GM19043 (cell line): Measurements from ENCODE around the gene CYP27A1.

Experiments used
- ATAC-seq: cut with Tn5 transposase; IDR thresholded peaks from one replicate; pipeline ENCODE4 v1.9.1; 2021; ENCODE audit warnings: low read depth; ENCODE audit not compliant: unreplicated experiment

CYP27A1 gene

GRCh38 chr2:218781691-218782527 is at the start of gene CYP27A1:
Gene CYP27A1 (plus strand): TSS chr2:218782147. CDS start chr2:218782183, 36 bp downstream.
- no peak for ATAC-seq

- ATAC-seq, result no peak
These were observed 49.2 kb upstream of the CYP27A1 start for GRCh38 chr2:218732761-218733158.

GRCh38 chr2:218733171-218734021 is 48.6 kb upstream of the CYP27A1 start:
- no peak for ATAC-seq

DNA sequence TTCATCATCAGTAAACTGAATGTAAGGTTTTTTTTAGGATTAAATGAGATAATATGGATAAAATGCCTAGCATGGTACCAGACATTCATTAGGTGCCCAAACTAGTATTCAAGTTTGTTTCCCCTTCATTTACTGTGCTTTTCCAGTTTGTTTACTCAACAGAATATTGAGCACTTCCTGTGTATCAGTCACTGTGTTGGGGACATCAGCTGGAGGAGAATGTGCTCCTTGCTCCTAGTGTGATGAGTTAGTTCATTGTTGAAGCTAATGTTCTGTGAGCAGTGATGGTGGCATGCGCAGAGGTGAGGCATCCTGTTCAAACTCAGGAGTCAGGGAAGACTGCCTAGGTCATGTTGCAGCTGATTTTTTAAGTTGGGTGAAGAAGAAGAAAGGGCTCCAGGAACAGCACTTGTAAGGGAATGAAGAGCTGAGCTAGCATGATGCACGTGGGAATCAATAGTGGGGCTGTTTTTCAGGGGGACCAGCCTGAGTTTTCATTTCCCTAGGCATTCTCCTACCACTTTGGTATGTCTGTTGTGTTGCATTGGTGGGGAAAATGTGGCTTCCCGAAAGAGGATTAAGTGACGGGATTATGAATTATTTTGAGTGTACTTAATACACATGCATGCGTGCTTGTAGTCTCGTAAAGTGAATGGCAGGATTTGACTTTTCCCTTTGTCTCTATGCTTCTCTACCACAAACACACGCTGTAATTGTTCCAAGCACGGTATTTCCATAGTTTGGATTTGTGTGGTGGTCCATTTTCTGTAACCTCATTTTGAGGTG is 47.6 kb upstream of the CYP27A1 start:
- no peak for ATAC-seq

- no peak for ATAC-seq
These were observed 45.4 kb upstream of the CYP27A1 start for GRCh38 chr2:218736531-218736930.

DNA sequence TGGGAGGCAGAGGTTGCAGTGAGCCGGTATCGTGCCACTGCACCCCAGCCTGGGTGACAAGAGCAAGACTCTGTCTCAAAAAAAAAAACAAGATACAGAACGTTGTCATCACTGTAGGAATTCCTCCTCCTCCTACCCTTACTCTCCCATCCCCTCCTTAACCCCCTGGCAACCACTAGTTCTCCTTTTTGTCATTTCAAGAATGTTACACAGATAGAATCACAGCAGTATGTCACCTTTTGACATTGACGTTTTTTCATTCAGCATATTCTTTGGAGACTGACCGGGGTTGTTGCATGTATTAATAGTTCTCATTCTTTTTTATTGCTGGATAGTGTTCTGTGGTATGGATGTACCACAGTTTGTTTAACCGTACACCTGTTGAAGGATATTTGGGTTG is 38.9 kb upstream of the CYP27A1 start:
- ATAC-seq, result no peak

DNA sequence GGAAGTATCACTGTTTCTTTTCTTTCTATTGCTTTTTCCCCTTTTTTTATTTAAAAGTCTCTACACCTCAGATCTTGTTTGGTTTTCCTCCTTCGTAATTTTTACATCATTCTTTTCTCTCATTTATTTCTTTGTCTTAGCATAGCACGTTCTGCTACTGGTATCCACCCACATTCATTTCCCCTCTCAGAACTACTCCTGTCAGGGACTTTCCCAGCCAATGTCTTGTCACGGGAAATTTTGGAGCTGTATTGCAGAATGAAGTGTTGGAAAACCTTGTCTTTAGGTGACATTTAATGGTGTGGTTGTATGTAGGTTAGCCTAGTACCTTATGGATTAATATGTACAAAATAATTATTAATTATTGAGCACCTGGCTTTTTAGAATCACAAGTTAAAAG is 37.3 kb upstream of the CYP27A1 start:
- ATAC-seq, result no peak

DNA sequence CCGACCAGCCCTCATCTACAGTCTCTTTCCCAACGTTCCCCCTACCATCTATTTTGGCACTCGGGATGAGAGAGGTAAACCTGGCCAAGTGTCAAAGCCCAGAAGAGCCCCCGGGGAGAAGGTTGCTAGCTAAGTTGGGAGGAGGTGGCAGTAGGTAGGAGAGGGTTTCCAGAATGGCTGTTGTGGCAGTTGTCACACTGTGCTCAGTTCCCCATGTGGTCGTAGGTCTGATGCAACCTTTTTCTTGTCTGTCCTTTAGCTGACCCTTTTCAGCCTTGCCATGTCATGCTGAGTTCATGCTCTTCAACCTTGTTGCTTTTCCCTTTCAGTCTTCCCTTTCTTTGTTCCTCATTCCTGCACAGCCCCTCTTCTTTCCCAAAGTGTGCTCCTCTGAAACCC is 36.8 kb upstream of the CYP27A1 start:
- no peak for ATAC-seq

DNA sequence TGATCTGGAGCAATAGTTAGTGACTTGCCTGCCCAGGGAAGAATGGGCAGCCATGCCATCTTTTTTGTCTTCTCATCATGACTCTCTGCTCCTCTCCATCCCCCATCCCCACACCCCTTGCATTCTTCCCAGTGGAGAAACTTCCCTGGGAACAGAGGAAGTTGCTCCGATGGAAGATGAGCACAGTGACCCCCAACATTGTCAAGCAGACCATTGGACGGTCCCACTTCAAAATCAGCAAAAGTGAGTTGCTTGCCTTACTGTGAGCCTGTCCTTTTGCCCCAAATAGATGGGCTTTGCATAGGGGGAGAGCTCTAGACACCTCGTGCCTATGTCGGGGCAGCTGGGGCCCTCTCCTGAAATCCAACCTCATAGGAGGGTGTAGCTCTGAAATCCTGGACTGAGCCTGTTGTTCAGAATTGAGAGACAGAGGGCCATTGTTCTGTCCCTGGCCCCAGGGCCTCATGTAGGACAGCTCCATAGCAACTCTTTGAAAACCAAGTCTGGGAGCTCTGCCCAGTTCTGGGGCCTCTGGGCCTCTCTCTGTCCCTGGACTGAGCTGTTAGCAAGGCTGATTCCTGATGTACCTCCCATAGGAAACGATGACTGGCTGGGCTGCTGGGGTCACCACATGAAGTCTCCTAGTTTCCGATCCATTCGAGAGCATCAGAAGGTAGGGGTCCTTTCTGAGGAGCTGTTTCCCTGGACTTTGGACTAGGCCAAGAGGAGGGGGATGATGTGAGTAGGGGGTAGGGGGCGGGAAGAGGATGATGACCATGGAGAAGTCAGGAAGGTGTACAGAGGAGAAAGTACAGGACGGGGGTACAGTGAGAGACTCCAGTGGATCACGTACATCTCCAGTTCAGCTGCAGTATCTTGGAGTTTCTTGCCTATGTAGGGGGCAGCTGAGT is 36.1 kb upstream of the CYP27A1 start:
- no peak for ATAC-seq

DNA sequence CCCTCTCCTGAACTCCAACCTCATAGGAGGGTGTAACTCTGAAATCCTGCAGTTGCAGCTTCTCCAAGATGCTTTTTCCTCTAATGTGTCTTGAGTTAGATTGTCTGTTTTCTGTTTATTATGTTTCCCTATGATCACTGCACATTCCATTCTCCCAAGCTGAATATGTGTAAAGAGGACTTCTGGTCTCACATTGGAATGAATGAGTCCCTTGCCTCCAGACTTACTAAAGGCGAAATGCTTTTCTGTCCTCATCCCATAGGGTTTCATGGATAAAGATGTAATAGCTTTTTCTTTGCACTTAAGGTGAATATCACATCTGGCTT is 35.5 kb upstream of the CYP27A1 start:
- ATAC-seq, result no peak

DNA sequence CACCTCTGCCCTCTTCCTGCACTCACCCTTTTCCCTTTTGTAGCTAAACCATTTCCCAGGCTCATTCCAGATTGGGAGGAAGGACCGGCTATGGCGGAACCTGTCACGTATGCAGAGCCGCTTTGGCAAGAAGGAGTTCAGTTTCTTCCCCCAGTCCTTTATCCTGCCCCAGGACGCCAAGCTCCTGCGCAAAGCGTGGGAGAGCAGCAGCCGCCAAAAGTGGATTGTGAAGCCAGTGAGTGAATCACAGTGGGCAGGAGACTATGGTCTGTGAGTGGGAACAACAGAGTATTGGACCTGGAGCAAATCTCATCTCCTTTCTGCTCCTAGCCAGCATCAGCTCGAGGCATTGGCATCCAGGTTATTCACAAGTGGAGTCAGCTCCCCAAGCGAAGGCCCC is 35.0 kb upstream of the CYP27A1 start:
- ATAC-seq, result no peak

DNA sequence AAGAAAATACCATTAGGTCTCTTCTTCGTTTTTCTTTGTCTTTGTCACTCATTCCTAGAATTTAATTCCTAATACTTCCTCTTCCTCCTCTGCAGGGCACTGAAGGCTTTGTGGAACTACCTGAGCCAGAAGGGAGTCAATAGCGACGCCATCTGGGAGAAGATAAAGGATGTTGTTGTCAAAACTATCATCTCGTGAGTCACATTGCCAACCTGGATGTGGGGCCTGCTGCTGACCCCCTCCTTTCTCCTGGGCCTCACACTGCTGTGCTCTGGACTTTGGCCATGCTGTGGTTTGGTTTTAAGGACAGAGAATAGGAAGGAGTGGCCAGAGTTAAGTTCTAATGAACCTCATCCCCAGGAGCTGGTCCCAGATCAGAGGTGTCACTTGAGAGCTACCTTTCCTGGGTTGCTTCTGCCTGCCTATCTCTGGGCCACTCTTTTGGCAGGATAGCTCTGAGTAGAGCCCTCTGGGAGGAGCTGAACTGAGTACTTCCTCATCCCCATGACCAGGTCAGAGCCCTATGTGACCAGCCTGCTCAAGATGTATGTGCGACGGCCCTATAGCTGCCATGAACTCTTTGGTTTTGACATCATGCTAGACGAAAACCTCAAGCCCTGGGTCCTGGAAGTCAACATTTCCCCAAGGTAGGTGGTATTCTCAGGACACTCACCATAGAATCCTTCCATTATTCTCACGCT is 33.1 kb upstream of the CYP27A1 start:
- no peak for ATAC-seq

- no peak for ATAC-seq
These were observed 27.7 kb upstream of the CYP27A1 start for GRCh38 chr2:218754201-218754600.

GRCh38 chr2:218754781-218755180 is 27.2 kb upstream of the CYP27A1 start:
- no peak for ATAC-seq

- ATAC-seq, result no peak
These were observed 26.8 kb upstream of the CYP27A1 start for GRCh38 chr2:218755198-218755566.

DNA sequence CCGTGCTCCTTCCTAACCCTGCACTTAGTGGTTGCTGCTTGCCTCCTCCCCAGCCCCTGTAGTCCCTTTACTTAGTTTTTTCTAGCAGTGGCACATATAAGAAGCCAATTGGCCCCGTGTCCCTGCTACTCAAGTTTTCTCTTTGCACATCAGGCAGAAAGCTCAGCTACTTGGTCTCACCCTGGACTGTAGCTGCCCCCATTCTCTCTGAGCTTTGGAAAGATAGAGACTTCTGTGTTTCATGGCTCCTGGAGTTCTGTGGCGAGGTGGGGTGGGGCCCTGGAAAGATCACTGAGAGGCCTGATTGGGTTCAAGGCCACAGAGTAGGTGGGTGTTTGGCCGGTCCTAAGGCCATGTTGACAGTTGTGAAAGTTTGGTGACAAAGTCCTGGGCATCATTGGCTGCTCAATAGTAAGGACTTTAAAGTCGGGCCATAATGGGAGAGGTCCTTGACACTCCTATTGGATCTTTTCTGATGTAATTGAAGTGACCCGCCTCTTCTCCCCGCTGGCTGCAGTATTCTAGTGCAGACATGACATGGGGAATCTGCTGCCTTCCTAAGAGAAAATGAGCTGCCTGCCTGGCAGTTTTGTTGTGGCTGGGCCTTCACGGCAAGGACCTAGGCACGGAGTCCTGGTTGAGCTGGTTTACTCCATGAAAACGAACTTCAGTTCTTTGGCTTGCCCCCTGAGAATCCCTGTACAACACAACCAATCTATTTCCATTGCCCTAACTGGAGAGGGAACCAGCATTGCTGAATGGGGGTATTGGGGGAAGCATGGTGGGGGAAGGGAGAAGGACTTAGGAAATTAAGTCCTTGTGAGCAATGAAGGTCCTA is 26.2 kb upstream of the CYP27A1 start:
- ATAC-seq, result no peak

- ATAC-seq, result no peak
These were observed 25.2 kb upstream of the CYP27A1 start for GRCh38 chr2:218756599-218757377.

DNA sequence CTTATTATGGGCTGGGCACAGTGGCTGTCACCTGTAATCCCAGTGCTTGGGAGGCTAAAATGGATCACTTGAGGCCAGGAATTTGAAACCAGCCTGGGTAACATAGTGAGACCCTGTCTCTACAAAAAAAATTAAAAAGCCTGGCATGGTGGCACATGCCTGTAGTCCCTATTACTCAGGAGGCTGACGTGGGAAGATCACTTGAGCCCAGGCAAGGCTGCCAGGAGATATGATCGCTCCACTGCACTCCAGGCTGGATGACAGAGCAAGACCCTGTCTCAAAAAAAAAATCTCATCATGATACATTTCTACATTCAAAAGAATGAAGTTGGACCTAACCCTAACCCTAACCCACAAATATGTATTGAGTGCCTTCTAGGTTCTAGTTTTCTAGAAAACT is 20.2 kb upstream of the CYP27A1 start:
- ATAC-seq, result no peak
